A549 (cell line): Measurements from ENCODE around the gene XPO6. TPM values are rescaled to one million over a fixed set of nuclear protein-coding genes. Genes with fewer than 3 reads are reported as not detected.
A peak's percentile ranks its signal among the peaks of the same experiment; 100 is the strongest.

Source experiments
- ATAC-seq, 2 experiments: fragments of 200-7000 bp in 1 of 2; fragments of >200 bp in 1 of 2; cut with Nextera tagmentation in 1 of 2; cut with Tn5 transposase in 1 of 2; 3 replicates each; pipeline versions ENCODE4 v1.8.0 to v1.9.1; 2018 to 2020; ENCODE audit warnings: mild to moderate bottlenecking in 1 of 2, moderate library complexity in 1 of 2
- CTCF ChIA-PET: fragments of 300-600 bp; sonication (Branson Sonifier 250); formaldehyde crosslinking; extraction: SDS; loops from one replicate; lab custom pipeline; 2021; ENCODE audit warnings: antibody characterized with exemption, inconsistent platforms; lab: Yijun Ruan, JAX
- POLR2A ChIA-PET: fragments of 350-600 bp; formaldehyde crosslinking; extraction: SDS; loops from one replicate; lab custom pipeline; 2021; ENCODE audit warnings: antibody characterized with exemption, inconsistent platforms; lab: Yijun Ruan, JAX
- DNase-seq, 2 experiments: peaks; one replicate each; pipeline versions ENCODE4 v3.0.0 to v3.0.0-alpha.2; 2011 to 2016; ENCODE audit warnings: low read depth in 1 of 2, low spot score in 1 of 2
- FAIRE-seq: peaks from 2 replicates; lab custom pipeline; 2011; peaks lifted over from hg19 to GRCh38; lab: Jason Lieb, UNC
- H3K27ac ChIP-seq, 2 experiments: fragments of >200 bp; sonication (Bioruptor Twin); formaldehyde crosslinking; 3 replicates each; pipeline ENCODE4 v1.5.1; 2016 to 2017
- H3K4me1 ChIP-seq: fragments of >200 bp; sonication (Bioruptor Twin); formaldehyde crosslinking; 3 replicates; pipeline ENCODE4 v1.6.1; 2016
- H3K4me2 ChIP-seq: fragments of >200 bp; sonication (Bioruptor Twin); formaldehyde crosslinking; 3 replicates; pipeline ENCODE4 v1.6.1; 2016
- H3K4me3 ChIP-seq: fragments of >200 bp; sonication (Bioruptor Twin); formaldehyde crosslinking; 3 replicates; pipeline ENCODE4 v1.5.1; 2016
- H3K9me3 ChIP-seq: fragments of >200 bp; sonication (Bioruptor Twin); formaldehyde crosslinking; 3 replicates; pipeline ENCODE4 v1.6.1; 2016
- ATOH8 ChIP-seq: fragments of 250-450 bp; sonication (Bioruptor Pico); IDR thresholded peaks from 2 replicates; pipeline ENCODE4 v1.5.0; 2020; ENCODE audit warnings: low read depth, mild to moderate bottlenecking, moderate library complexity
- CBX2 ChIP-seq: fragments of 200-600 bp; sonication (generic); IDR thresholded peaks from 2 replicates; pipeline ENCODE4 v1.6.1; 2016; ENCODE audit warnings: low read depth, mild to moderate bottlenecking, borderline replicate concordance
- FOXS1 ChIP-seq: fragments of 250-450 bp; sonication (Bioruptor Pico); IDR thresholded peaks from 2 replicates; pipeline ENCODE4 v1.5.0; 2020; ENCODE audit warnings: mild to moderate bottlenecking, moderate library complexity
- JUNB ChIP-seq: fragments of >200 bp; sonication (Bioruptor Twin); formaldehyde crosslinking; IDR thresholded peaks from 2 replicates; pipeline ENCODE4 v1.6.1; 2016
- KDM1A ChIP-seq: fragments of 200-600 bp; sonication (generic); IDR thresholded peaks from 2 replicates; pipeline ENCODE4 v1.6.1; 2016; ENCODE audit warnings: low read depth, mild to moderate bottlenecking
- KDM5A ChIP-seq: fragments of 200-600 bp; sonication (generic); IDR thresholded peaks from 2 replicates; pipeline ENCODE4 v1.6.1; 2016; ENCODE audit warnings: antibody characterized with exemption, mild to moderate bottlenecking
- MAZ ChIP-seq: fragments of 150-350 bp; IDR thresholded peaks from 2 replicates; pipeline ENCODE4 v1.6.1; 2014; ENCODE audit warnings: antibody characterized with exemption, low read depth, low read length, borderline replicate concordance
- POLR2AphosphoS2 ChIP-seq: conservative IDR thresholded peaks from 2 replicates; pipeline ENCODE4 v1.6.1; 2012; ENCODE audit warnings: low read length, improper control_type of control experiment, inconsistent platforms
- RAD21 ChIP-seq, 2 experiments: fragments of >200 bp in 1 of 2; sonication (Bioruptor Twin) in 1 of 2; formaldehyde crosslinking in 1 of 2; IDR thresholded peaks in 1 of 2; conservative IDR thresholded peaks in 1 of 2; 2 replicates in 1 of 2; 3 replicates in 1 of 2; pipeline ENCODE4 v1.6.1; 2012 to 2018; ENCODE audit warnings: inconsistent platforms in 1 of 2
- RARB ChIP-seq: fragments of 250-450 bp; sonication (Bioruptor Pico); IDR thresholded peaks from 2 replicates; pipeline ENCODE4 v1.8.0; 2021; ENCODE audit warnings: mild to moderate bottlenecking, moderate library complexity
- RCOR1 ChIP-seq: fragments of 150-350 bp; IDR thresholded peaks from 2 replicates; pipeline ENCODE4 v1.6.1; 2014; ENCODE audit warnings: antibody characterized with exemption, low read length, low read depth
- RFX5 ChIP-seq: fragments of 450-650 bp; IDR thresholded peaks from 2 replicates; pipeline ENCODE4 v1.7.1; 2014; ENCODE audit warnings: antibody characterized with exemption, mild to moderate bottlenecking, moderate library complexity
- TFCP2L1 ChIP-seq: fragments of 250-450 bp; sonication (Bioruptor Pico); IDR thresholded peaks from 2 replicates; pipeline ENCODE4 v1.5.0; 2021; ENCODE audit warnings: mild to moderate bottlenecking
- ZSCAN20 ChIP-seq: fragments of 250-450 bp; sonication (Bioruptor Pico); IDR thresholded peaks from 2 replicates; pipeline ENCODE4 v1.8.0; 2022; ENCODE audit warnings: mild to moderate bottlenecking, moderate library complexity
- WGBS: methylation state at CpG from one replicate; pipeline ENCODE4 v1.1.6; 2017; ENCODE audit errors: missing lambda C conversion rate; 5-methylcytosine and 5-hydroxymethylcytosine counted together
- polyA plus RNA-seq, 4 experiments: library from polyadenylated mRNA; depleted of rRNA in 3 of 4; stranded (reverse); fragments of >200 nt; fragmentation: RNase III in 1 of 4; extraction: RNeasy Plus Mini Kit Qiagen cat#74134 plus additional on column Dnase treatment in 1 of 4; gene quantifications; 2 replicates in 3 of 4; 3 replicates in 1 of 4; pipeline ENCODE4 v1.2.3, GENCODE V29; 2011 to 2017
- TF ChIP-seq, protein P1 (sequence below): fragments of 200-600 bp; sonication (generic); IDR thresholded peaks from 2 replicates; pipeline ENCODE4 v1.6.1; 2016; ENCODE audit warnings: antibody characterized with exemption, mild to moderate bottlenecking, moderate library complexity
- TF ChIP-seq, protein P2 (sequence below): fragments of >200 bp; sonication (Bioruptor Twin); formaldehyde crosslinking; IDR thresholded peaks from 3 replicates; pipeline ENCODE4 v1.6.1; 2016
- TF ChIP-seq, protein P3 (sequence below): fragments of 150-350 bp; IDR thresholded peaks from 2 replicates; pipeline ENCODE4 v1.6.1; 2014; ENCODE audit warnings: low read depth, mild to moderate bottlenecking, low read length

The XPO6 gene
- polyA plus RNA-seq, 2 of the 4 experiments (the other 2 are of a cell fraction) = 63.0 to 108 TPM

GRCh38 chr16:28192806-28193529, 18.8 kb downstream of the XPO6 start (continued):
- TF ChIP-seq KDM1A = no peak
- no peak for TF ChIP-seq RAD21 (conservative IDR thresholded peaks at IDR 0.05 in 1 of 2, IDR thresholded peaks at IDR 0.05 in 1 of 2)
- TF ChIP-seq FOXS1 (CRISPR knock-in tag) = no peak
- no peak for TF ChIP-seq POLR2AphosphoS2

DNA sequence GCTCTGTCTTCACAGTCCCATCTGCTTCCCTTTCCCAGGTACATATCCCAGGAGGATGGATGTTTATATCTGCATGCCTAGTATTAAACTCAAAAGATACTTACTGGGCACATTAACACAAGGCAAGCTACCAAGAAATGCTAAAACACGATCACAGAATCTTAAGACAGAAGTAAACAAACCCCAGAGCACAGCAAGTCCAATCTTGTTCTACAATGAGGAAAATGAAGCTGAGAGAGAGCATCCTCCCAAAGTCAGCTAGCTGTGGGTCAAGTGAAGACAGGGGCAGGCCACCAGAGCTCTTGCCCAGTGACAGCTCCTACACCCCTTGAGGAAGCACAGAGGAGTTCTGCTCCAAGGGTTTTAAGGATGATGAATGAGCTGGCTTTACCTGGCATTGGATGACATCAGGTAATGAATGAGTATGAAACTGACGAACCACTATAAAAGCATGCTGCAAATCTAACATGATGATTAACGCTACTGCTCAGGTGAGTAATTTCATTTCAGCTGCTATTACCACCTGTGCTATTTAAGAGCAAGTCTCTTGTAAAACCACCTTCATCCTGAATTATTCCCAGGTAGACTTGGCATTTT, 20.3 kb downstream of the XPO6 start:
- CTCF ChIA-PET = interaction anchor here (0.9 to 1.4 kb wide), 4 partner anchors 7 to 27 kb away, joined by 3 read pairs; no protein-coding TSS in a partner anchor
- Histone ChIP-seq H3K4me3 (no peak overlapping the region), H3K4me2 (no peak overlapping the region), H3K4me1 (peaks cover 54% of the 10 kb centered on the region), H3K27ac (no peak overlapping the region), H3K9me3 (no peaks in the 10 kb centered on the region)
- WGBS = 88% methylated on average over 3 of the region's 3 CpGs
- no peak for FAIRE-seq
- POLR2A ChIA-PET = interaction anchor here (0.7 kb wide), 1 partner anchor 20 kb away, joined by 3 read pairs; no protein-coding TSS in a partner anchor
- no peak for ATAC-seq
- DNase-seq = no peak
- TF ChIP-seq MAZ (no peak), RARB (CRISPR knock-in tag) (no peak), KDM5A (no peak), TFCP2L1 (CRISPR knock-in tag) (no peak), CBX2 (no peak)
- TF ChIP-seq, protein P1, sequence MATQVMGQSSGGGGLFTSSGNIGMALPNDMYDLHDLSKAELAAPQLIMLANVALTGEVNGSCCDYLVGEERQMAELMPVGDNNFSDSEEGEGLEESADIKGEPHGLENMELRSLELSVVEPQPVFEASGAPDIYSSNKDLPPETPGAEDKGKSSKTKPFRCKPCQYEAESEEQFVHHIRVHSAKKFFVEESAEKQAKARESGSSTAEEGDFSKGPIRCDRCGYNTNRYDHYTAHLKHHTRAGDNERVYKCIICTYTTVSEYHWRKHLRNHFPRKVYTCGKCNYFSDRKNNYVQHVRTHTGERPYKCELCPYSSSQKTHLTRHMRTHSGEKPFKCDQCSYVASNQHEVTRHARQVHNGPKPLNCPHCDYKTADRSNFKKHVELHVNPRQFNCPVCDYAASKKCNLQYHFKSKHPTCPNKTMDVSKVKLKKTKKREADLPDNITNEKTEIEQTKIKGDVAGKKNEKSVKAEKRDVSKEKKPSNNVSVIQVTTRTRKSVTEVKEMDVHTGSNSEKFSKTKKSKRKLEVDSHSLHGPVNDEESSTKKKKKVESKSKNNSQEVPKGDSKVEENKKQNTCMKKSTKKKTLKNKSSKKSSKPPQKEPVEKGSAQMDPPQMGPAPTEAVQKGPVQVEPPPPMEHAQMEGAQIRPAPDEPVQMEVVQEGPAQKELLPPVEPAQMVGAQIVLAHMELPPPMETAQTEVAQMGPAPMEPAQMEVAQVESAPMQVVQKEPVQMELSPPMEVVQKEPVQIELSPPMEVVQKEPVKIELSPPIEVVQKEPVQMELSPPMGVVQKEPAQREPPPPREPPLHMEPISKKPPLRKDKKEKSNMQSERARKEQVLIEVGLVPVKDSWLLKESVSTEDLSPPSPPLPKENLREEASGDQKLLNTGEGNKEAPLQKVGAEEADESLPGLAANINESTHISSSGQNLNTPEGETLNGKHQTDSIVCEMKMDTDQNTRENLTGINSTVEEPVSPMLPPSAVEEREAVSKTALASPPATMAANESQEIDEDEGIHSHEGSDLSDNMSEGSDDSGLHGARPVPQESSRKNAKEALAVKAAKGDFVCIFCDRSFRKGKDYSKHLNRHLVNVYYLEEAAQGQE = no peak
- TF ChIP-seq, protein P2, sequence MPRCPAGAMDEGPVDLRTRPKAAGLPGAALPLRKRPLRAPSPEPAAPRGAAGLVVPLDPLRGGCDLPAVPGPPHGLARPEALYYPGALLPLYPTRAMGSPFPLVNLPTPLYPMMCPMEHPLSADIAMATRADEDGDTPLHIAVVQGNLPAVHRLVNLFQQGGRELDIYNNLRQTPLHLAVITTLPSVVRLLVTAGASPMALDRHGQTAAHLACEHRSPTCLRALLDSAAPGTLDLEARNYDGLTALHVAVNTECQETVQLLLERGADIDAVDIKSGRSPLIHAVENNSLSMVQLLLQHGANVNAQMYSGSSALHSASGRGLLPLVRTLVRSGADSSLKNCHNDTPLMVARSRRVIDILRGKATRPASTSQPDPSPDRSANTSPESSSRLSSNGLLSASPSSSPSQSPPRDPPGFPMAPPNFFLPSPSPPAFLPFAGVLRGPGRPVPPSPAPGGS = no peak
- TF ChIP-seq, protein P3, sequence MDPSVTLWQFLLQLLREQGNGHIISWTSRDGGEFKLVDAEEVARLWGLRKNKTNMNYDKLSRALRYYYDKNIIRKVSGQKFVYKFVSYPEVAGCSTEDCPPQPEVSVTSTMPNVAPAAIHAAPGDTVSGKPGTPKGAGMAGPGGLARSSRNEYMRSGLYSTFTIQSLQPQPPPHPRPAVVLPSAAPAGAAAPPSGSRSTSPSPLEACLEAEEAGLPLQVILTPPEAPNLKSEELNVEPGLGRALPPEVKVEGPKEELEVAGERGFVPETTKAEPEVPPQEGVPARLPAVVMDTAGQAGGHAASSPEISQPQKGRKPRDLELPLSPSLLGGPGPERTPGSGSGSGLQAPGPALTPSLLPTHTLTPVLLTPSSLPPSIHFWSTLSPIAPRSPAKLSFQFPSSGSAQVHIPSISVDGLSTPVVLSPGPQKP = no peak

GRCh38 chr16:28189245-28189644, 22.5 kb downstream of the XPO6 start:
- FAIRE-seq (no peak), ATAC-seq (peak; percentile 78 to 83; a peak in 5 of 6 replicates), DNase-seq (peak in 1 of 2 experiments; percentile 27)
- no peak overlapping the region for H3K27ac ChIP-seq
- H3K4me1 ChIP-seq = peaks cover 43% of the 10 kb centered on the region
- POLR2A ChIA-PET = no interaction called here
- no peak overlapping the region for H3K4me3 ChIP-seq
- no peaks in the 10 kb centered on the region for H3K9me3 ChIP-seq
- CTCF ChIA-PET = interaction anchor here (1.2 kb wide), 1 partner anchor 24 kb away, joined by 3 read pairs; no protein-coding TSS in a partner anchor
- peak overlapping the region; percentile 32; the same call in 1 of the 3 replicates for H3K4me2 ChIP-seq
- TF ChIP-seq JUNB (no peak), ZSCAN20 (CRISPR knock-in tag) (no peak), RFX5 (no peak), ATOH8 (no peak), RCOR1 (no peak), KDM1A (no peak)
- 58% methylated on average over 3 of the region's 3 CpGs for WGBS
